H1 (cell line): ENCODE measurements around the gene PLEKHG3.

Source experiments
- GABPA ChIP-seq: IDR thresholded peaks from 2 replicates; pipeline ENCODE4 v1.6.1; 2011; ENCODE audit warnings: mild to moderate bottlenecking, low read length, moderate library complexity, borderline replicate concordance; ENCODE audit not compliant: insufficient read depth
- RAD21 ChIP-seq, 2 experiments: IDR thresholded peaks in 1 of 2; conservative IDR thresholded peaks in 1 of 2; 2 replicates each; pipeline ENCODE4 v1.6.1; 2011; ENCODE audit warnings: low read depth in 2 of 2, low read length in 2 of 2, improper control_type of control experiment in 1 of 2, inconsistent platforms in 1 of 2, mild to moderate bottlenecking in 1 of 2, moderate library complexity in 1 of 2
- SIN3A ChIP-seq, 2 experiments: IDR thresholded peaks in 1 of 2; conservative IDR thresholded peaks in 1 of 2; 2 replicates each; pipeline ENCODE4 v1.6.1; 2011 to 2012; ENCODE audit warnings: low read length in 2 of 2, improper control_type of control experiment in 1 of 2, low read depth in 1 of 2, mild to moderate bottlenecking in 1 of 2
- TF ChIP-seq, protein P1 (sequence below): IDR thresholded peaks from 2 replicates; pipeline ENCODE4 v1.6.1; 2011; ENCODE audit warnings: low read length, improper control_type of control experiment

DNA sequence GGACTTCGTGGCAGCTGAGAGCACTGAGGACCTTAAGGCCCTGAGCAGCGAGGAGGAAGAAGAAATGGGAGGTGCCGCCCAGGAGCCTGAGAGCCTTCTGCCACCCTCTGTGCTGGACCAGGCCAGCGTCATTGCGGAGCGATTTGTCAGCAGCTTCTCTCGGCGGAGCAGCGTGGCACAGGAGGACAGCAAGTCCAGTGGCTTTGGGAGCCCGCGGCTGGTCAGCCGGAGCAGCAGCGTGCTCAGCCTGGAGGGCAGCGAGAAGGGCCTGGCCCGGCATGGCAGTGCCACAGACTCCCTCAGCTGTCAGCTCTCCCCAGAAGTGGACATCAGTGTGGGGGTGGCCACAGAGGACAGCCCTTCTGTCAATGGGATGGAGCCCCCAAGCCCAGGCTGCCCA, 37.0 kb downstream of the PLEKHG3 start:
- TF ChIP-seq RAD21 (IDR thresholded peaks at IDR 0.05 in 1 of 2, conservative IDR thresholded peaks at IDR 0.05 in 1 of 2; ENCODE audit: low read depth in 2 of 2, low read length in 2 of 2) (no peak), SIN3A (conservative IDR thresholded peaks at IDR 0.05 in 1 of 2, IDR thresholded peaks at IDR 0.05 in 1 of 2; ENCODE audit: low read depth in 1 of 2, low read length in 2 of 2) (no peak), GABPA (no peak)
- TF ChIP-seq, protein P1, sequence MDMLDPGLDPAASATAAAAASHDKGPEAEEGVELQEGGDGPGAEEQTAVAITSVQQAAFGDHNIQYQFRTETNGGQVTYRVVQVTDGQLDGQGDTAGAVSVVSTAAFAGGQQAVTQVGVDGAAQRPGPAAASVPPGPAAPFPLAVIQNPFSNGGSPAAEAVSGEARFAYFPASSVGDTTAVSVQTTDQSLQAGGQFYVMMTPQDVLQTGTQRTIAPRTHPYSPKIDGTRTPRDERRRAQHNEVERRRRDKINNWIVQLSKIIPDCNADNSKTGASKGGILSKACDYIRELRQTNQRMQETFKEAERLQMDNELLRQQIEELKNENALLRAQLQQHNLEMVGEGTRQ = no peak
